GM18502 (cell line): ENCODE results near the gene MED13L.
"Not testable (repeated sequence)": the region's sequence is repeated elsewhere in the genome, so short reads cannot be mapped to it uniquely, and the experiment has no call there.

Experiments
- ATAC-seq: cut with Tn5 transposase; IDR thresholded peaks from one replicate; pipeline ENCODE4 v1.9.1; 2021; ENCODE audit warnings: mild to moderate bottlenecking; ENCODE audit not compliant: unreplicated experiment, poor library complexity

The MED13L gene

DNA sequence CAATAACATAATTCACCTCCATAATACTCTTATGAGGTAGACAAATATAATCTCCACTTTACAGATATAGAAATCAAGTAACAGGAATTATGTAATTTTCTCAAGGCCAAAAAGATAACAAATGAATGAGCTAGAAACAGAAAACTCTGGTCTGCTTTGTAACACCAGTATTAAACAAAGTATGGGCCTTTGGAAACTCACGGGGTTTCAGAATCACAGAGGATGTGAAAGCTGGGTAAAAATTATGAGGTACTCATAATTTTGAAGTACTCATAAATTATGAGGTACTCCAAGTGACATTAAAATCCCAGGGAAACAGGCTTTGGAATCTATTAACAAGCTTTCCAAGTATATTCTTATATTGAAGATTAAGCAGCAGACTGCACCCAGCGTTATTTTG is 140.2 kb downstream of the MED13L start:
- no peak for ATAC-seq

DNA sequence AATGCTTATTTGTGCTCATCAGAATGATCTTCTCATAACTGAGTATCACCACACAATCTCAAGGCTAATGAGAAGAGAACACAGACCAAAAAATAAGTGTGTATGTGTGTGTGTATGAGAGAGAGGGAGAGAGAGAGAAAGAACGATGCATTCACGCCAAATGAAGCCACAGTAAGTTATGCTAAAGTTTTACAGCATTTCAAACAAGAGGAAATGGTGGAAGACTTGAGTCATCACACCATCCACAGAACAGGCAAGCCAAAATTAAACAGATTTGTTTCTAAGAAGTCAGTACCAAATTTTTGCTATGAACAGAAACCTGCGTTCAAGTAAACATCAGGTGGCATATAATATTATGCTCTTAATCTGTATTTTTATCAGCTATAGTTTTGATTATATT is 141.2 kb downstream of the MED13L start:
- ATAC-seq: no peak

DNA sequence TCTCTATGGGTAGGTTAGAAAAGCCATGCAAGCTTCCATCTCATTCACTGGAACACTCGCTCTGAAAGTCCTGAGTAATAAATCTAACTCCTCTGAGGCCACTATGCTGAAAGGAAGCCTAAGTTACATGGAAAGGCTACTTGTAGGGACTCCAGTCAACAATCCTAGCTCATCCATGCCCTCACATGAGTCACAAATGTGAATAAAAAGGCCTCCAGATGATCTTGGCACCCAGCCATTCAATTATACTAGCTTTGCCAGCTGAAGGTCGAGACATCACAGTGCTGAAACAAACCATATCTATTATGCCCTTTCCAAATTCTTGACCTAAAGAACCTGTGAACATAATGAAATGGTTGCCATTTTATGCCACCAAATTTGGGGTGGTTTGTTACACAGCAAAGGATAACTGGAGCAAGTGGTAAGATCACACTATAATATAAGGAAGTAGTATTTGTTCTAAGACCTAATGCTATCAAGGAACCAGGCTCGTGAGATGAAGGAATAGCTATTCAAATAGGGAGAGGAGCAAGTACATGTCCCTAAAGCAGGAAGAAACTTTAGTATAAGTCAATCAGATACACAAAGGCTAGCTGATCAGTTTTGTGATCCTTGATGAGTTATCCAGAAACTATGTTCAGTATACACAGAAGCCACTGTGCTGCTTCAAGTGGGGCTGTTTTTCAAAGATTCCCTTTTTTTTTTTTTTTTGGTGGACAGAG is 142.1 kb downstream of the MED13L start:
- no peak for ATAC-seq

DNA sequence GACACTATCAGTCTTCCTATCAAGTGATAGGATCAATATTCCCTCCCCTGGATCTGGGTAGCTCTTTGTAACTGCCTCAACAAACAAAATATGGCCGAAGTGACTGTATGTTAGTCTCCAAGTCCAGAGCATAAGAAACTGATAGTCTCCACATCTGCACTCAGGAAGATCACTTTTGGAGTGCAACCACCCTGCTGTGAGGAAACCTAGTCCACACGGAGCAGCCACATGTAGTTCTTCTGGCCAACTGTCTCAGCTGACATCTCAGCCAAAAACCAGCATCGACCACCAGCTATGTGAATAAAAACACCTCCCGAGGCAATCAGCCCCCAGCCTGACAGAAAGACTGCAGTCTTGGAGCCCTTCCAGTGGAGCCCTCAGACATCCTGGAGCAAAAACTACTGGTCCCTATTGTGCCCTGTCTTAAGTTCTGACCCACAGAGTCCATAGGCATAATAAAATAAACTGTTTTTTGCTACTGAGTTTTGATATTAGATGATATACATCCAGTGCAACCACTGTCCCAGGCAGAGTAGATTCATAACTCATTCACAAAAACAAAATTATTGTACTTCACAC is 143.8 kb downstream of the MED13L start:
- ATAC-seq: no peak

DNA sequence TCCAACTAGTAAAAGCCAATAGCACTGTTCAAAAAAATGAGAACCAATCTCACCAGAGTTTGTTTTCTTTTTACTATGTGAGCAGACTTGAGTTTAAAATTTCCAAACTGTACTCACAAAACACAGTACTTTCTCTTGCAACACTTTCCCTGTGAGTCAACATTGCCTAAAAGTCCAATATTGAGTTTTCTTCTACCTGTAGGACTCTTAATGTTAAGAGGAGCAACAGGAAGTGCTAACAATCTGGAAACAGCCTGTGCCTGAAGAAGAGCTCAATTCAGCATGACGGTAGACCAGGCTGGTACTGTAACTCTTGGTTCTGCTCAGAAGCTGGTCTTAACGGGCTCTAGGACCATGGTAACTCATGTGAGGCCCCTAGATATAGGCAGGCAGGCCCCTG is 144.3 kb downstream of the MED13L start:
- no peak for ATAC-seq

DNA sequence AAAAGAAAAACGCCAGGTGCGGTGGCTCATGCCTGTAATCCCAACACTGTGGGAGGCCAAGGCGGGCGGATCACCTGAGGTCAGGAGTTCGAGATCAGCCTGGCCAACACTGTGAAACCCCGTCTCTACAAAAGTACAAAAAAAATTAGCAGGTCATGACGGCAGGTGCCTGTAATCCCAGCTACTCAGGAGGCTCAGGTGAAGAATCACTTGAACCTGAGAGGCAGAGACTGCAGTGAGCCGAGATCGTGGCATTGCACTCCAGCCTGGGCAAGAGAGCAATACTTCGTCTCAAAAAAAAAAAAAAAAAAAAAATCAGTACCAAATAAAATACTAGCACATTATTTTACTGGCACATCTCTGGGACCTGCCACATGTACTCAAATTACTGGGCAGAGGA is 145.5 kb downstream of the MED13L start:
- ATAC-seq: not testable (repeated sequence)

DNA sequence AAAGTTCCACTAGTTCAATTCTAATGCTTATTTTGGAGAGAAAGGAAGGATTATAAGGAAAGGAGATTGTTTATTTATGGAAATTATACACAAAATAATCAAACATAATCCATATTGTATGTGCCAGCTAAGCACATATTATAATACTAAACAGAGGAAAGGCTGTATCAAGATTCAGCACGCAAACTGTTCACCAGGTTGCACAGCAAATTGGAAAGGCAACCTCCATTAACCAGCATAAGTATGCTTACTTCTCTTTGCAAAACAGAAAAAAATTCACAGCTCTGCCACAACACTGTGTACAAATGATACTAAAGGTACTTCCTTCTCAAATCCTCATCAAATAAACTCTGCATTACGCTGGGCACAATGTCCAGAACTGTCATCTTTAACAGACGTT is 146.3 kb downstream of the MED13L start:
- no peak for ATAC-seq

DNA sequence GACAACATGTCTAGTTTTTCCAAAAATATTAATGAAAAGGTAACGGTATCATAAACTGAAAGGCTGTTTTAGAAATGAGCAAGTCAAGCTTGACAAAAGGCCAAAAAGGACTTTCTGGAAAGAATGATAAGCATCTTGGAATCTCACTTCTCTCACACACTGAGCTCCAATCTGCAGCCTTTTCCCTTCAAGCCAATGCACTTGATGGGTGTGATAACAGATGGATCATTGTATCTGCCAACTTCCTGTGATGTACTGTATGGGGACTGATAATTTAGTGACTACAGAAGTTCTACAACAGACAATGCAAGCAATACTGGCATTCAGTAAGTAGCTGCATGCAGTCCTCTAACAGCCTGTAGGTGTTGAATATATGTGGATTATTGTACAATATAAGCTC is 147.1 kb downstream of the MED13L start:
- ATAC-seq: no peak

DNA sequence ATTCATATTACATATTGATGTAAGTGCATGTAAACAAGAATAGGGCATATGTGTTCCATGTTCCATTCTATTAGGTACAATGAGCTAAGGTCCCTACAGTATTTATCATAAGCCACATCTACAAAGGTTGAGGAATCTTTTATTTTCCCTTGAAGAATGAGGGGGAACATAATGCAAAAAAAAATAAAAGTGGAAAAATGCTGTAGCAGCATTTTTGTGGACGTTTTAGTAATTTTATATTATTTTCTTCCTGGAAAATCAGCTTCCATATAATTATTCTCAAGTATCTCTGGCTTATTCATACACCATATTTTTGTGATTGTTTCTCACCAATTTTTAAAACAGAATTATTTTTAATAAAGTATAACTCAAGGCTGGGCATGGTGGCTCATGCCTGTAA is 148.7 kb downstream of the MED13L start:
- ATAC-seq: no peak

DNA sequence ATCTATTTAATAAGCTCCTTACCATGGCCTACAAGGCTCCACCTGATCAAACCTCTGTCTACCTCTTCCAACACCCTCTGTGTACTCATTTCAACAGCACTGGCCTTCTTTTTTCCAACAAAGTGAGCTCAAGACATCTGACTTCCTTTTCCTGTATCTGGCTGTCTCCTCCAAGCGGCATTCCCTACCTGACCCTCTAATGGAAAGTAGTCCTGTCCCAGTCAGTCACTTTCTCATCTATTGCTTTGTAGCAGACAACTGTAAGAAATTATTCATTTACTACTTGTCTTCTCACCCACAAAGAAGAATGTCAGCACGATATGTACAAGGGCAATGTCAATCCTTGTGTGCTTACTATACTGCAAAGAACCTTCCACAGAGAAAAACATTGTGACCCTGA is 149.6 kb downstream of the MED13L start:
- ATAC-seq: no peak

DNA sequence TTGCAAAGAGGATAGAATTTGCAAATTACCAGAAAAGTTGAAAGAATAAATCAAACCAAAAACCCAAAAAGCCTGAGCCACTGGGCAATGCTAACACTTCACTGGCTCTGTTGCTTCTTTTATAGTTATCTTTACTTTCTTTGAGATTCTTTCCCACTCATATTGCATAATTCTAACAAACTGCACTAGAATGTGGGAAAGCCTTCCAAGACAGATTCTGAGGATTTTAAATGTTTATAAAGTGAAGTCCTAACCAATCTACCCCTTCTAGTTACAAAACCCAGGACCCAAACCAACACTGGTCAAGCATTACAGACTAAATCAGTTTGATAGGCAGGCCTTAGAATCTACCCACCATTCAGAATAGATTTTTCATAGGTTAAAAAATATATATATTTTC is 150.9 kb downstream of the MED13L start:
- no peak for ATAC-seq

DNA sequence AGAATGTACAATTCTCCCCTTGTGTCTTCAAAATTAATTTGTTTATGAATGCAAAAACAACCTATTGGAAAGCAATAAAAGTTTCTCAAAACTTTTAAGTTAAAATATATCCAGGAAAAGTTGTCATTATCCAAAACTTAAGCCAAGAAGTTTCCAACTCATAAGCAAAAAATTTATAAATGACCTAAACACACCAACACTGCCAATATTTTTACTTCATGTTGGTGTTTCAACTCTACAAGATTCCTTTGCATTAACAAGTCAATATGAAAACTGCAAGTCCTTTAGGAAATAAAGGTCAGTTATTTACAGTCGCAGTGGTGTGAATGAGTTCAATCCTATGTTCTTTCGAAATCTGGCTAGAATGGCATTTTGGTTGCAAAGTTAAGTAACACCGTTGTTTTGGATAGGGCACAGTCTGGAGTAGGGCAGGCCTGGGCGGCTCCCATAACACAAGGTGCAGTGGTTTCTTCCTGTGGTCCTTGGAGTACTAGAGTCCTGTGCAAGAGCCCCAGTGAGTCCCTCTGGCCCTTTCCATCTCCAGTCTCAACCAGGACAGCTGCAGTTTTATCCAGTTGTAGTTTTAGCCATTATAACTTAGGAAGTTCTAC is 151.4 kb downstream of the MED13L start:
- no peak for ATAC-seq

DNA sequence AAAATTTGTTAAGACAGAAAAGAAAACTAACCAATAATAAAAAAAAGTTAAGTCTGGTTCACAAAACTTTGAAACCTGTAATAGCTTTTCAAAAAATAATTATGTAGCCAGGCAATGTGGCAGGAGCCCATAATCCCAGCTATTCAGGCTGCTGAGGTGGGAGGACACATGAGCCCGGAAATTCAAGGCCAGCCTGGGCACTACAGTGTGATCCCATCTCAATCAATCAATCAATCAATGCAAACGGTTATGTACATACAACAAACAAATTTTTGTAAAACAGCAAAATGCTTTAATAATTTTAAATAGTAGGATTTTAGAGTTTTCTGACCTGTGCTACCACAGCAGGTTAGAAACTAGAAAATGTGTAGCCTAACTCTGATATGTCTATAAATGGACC is 152.4 kb downstream of the MED13L start:
- no peak for ATAC-seq

DNA sequence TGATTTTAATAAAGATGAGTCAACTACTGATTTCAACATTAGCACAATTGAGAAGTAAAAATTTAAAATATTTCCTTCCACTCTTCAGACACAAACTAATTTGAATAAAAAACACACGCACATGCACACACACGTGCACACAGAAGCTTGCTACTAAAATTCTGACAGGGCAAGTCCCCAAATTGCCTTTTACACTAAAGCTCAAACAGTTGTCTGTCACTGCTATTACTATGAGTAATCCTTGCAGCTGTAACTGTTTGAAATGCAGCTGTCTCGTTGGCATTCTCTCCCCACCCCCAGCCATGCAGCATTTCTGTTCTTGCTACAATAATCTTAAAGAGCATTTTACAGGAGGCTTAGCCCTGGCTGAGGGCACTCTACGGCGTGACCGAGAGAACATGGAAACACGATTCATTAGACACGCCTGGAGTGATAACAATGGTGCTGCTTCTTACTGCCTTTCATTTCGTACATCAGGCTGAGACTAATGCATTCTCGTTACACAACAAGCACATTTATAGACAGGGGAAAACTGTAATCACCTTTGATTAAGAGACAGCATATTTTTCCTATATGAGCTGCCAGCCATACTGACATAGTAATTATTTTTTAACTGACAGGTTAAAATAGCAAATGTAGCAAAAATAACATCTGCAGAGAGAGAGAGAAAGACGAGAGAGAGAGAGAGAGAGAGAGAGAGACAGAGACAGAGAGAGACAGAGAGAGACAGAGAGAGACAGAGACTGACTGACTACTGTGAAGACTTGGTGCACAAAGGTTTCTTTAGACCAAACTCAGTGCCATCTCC is 153.8 kb downstream of the MED13L start:
- peak; percentile 80 for ATAC-seq

DNA sequence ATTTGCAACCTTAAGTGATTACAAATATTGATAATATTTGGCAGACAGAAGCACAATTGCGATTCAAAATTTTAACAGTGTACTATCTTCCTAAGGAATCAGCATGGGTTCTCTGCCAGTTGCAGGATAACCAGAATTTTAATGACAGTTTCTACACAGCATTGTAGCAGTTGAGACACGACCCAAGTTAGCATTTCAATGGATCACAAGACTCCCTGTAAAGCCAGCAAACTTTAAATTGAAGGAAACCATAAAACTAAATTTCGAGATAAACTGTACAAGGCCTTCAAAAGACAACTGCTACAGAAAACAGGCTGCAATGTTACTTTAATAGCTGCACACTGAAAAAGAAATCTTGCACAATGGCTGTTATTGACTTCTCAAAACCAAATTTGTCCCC is 154.9 kb downstream of the MED13L start:
- ATAC-seq: no peak

DNA sequence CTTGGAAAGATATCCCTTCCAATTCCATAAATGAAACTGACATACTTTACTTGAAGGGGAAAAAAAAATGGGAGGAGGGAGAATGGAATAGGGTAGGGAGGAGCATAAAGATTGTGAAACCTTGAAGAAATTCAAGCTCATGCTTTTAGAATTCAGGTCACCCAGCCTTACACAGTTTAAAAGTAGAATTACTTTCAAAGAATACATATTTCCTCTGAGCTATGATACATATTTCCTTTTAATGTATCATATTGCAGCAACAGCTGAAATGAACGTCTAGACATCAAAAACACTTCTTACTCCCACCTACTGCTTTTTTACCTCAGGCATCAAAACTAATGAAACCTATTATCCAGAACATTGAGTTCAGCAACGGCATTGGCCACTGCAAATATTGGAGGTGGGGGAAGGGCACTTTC is 156.0 kb downstream of the MED13L start:
- no peak for ATAC-seq

DNA sequence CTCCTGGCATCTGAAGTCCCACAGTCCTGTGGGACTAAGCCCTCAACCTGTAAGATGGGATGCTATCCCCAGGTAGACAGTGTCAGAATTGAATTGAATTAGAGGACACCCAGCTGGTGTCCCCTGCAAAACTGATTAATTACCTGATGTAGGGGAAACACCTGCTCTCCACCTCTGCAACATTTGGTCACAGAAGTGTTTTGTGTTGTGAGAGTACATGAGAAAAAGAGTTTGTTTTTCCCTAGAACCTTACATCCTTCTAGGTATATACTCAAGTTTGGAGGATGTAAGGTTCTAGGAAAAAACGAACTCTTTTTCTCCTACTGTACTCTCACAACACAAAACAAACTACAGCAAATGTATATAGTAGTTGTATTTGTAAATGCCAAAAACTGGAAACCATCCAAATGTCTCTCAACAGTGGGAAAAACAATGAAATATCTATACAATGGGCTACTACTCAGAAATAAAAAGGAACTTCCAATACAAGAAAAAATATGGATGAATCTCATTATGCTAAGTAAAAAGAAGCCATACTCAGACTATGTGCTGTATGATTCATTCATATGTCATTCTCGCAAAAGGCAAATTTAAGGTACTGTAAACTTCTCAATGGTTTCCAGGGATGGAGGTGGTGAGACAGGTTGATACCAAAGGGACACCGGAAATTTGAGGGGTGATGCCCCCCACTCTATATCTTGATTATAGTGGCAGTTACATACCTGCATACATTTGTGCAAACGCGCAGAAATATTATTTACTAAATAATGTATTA is 160.7 kb downstream of the MED13L start:
- ATAC-seq: no peak

DNA sequence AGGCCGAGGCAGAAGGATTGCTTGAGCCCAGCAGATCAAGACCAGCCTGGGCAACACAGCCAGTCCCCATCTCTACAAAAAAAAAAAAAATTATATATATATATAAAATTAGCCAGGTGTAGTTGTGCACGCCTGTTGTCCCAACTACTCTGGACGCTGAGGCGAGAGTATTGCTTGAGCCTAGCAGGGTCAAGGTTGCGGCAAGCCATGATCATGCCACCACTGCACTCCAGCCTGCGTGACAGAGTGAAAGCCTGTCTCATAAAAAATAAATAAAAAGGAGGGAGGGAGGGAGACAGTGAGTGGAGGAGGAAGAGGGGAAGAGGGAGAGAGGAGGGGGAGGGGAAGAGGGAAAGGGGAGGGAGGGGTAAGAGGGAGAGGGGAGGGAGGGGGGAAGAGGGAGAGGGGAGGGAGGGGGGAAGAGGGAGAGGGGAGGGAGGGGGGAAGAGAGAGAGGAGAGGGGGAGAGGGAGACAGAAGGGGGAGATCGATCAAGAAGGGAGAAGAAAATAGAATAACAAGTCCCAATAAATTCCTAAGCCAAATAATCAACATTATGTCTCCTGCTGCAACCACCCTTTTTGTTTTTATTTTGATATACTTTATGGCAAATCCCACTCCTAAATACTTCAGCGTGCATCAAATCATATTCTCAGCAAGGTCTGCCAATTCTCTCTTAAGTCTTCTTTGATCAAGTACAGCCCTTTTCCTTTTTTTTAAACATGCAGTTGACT is 163.9 kb downstream of the MED13L start:
- ATAC-seq: no peak

DNA sequence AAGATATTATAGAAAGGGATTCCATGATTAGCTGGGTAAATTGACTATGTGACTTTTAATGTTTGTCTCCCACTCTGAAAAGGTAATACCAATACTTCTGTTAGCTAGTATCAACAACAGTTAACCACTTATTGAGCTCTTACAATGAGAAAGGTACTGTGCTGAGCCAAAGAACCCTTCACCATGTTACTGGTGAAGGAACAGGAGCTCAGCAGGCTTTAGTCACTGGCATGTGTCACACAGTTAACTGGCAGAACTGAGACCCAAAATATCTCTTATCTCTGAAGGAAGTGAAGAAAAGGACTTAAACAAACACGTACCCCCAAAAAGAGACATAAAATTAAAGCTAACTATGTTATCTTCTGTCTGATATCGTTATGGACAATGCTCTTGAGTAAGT is 170.6 kb downstream of the MED13L start:
- ATAC-seq: no peak
